Fibroblast of lung (primary cell): Measurements from ENCODE around the gene PCDH9. TPM values are rescaled to one million over a fixed set of nuclear protein-coding genes. Genes with fewer than 3 reads are reported as not detected.
A peak's percentile ranks its signal among the peaks of the same experiment; 100 is the strongest.

Experiments used
- DNase-seq, 2 donors: peaks; one replicate each; pipeline versions ENCODE4 v3.0.0 to v3.0.0-alpha.2; 2010; ENCODE audit warnings: low read depth in 2 of 2
- H2AFZ ChIP-seq: 2 replicates; pipeline ENCODE4 v1.5.1; 2012; ENCODE audit warnings: low read length, control low read depth, inconsistent platforms
- H3K27ac ChIP-seq: 2 replicates; pipeline ENCODE4 v1.5.1; 2011; ENCODE audit warnings: low read length, control low read depth; ENCODE audit not compliant: insufficient read depth
- H3K27me3 ChIP-seq: 2 replicates; pipeline ENCODE4 v1.5.1; 2011; ENCODE audit warnings: mild to moderate bottlenecking, low read length; ENCODE audit not compliant: control insufficient read depth, insufficient read depth
- H3K36me3 ChIP-seq: 2 replicates; pipeline ENCODE4 v1.5.1; 2011; ENCODE audit warnings: low read length; ENCODE audit not compliant: control insufficient read depth, insufficient read depth
- H3K4me1 ChIP-seq: 2 replicates; pipeline ENCODE4 v1.5.1; 2011; ENCODE audit warnings: low read length; ENCODE audit not compliant: control insufficient read depth, insufficient read depth; ENCODE audit errors: extremely low read depth
- H3K4me2 ChIP-seq: 2 replicates; pipeline ENCODE4 v1.5.1; 2011; ENCODE audit warnings: low read length, control low read depth; ENCODE audit not compliant: insufficient read depth; ENCODE audit errors: extremely low read depth
- H3K4me3 ChIP-seq, 4 experiments: fragments of 200-600 bp in 1 of 4; sonication (generic) in 1 of 4; replicated peaks in 1 of 4; 2 replicates each; pipeline ENCODE4 v1.5.1; 2011 to 2016; ENCODE audit warnings: low read length in 4 of 4, low read depth in 3 of 4, mild to moderate bottlenecking in 3 of 4, control low read depth in 2 of 4, inconsistent platforms in 1 of 4, mixed read lengths in 1 of 4; ENCODE audit not compliant: insufficient read depth in 1 of 4; ENCODE audit errors: control extremely low read depth in 1 of 4
- H3K79me2 ChIP-seq: 2 replicates; pipeline ENCODE4 v1.5.1; 2012; ENCODE audit warnings: mild to moderate bottlenecking, low read length, inconsistent platforms; ENCODE audit not compliant: control insufficient read depth, insufficient read depth
- H3K9ac ChIP-seq: 2 replicates; pipeline ENCODE4 v1.5.1; 2011; ENCODE audit warnings: mild to moderate bottlenecking, low read length, control low read depth; ENCODE audit not compliant: insufficient read depth
- H3K9me3 ChIP-seq: 2 replicates; pipeline ENCODE4 v1.5.1; 2012; ENCODE audit warnings: low read depth, low read length; ENCODE audit not compliant: control insufficient read depth, insufficient read depth
- H4K20me1 ChIP-seq: 2 replicates; pipeline ENCODE4 v1.5.1; 2011; ENCODE audit warnings: low read length; ENCODE audit not compliant: control insufficient read depth, insufficient read depth; ENCODE audit errors: extremely low read depth
- EZH2 ChIP-seq: IDR thresholded peaks from 2 replicates; pipeline ENCODE4 v1.5.1; 2012; ENCODE audit warnings: low read length, control low read depth, mild to moderate bottlenecking; ENCODE audit errors: missing control alignments
- polyA minus RNA-seq: library from RNA; depleted of rRNA, polyadenylated mRNA; stranded (reverse); fragments of >200 nt; gene quantifications from 2 replicates; pipeline ENCODE4 v1.2.3, GENCODE V29; 2011; ENCODE audit warnings: low replicate concordance
- polyA plus RNA-seq, 2 donors: library from polyadenylated mRNA; depleted of rRNA in 1 of 2; stranded (reverse) in 1 of 2; unstranded in 1 of 2; fragments of >200 nt; gene quantifications; 2 replicates each; pipeline ENCODE4 v1.2.1, GENCODE V29; 2011 to 2012; ENCODE audit warnings: missing spikeins in 1 of 2
- total RNA-seq: library from RNA; depleted of rRNA; stranded (reverse); fragments of >200 nt; gene quantifications from 2 replicates; pipeline ENCODE4 v1.2.1, GENCODE V29; 2014
- TF ChIP-seq, protein P1 (sequence below), 2 donors: IDR thresholded peaks in 1 of 2; conservative IDR thresholded peaks in 1 of 2; 1 replicate in 1 of 2; 2 replicates in 1 of 2; pipeline ENCODE4 v1.5.1; 2011 to 2012; ENCODE audit warnings: low read length in 2 of 2, control low read depth in 1 of 2, inconsistent platforms in 1 of 2, low read depth in 1 of 2, mild to moderate bottlenecking in 1 of 2

Gene PCDH9, protein sequence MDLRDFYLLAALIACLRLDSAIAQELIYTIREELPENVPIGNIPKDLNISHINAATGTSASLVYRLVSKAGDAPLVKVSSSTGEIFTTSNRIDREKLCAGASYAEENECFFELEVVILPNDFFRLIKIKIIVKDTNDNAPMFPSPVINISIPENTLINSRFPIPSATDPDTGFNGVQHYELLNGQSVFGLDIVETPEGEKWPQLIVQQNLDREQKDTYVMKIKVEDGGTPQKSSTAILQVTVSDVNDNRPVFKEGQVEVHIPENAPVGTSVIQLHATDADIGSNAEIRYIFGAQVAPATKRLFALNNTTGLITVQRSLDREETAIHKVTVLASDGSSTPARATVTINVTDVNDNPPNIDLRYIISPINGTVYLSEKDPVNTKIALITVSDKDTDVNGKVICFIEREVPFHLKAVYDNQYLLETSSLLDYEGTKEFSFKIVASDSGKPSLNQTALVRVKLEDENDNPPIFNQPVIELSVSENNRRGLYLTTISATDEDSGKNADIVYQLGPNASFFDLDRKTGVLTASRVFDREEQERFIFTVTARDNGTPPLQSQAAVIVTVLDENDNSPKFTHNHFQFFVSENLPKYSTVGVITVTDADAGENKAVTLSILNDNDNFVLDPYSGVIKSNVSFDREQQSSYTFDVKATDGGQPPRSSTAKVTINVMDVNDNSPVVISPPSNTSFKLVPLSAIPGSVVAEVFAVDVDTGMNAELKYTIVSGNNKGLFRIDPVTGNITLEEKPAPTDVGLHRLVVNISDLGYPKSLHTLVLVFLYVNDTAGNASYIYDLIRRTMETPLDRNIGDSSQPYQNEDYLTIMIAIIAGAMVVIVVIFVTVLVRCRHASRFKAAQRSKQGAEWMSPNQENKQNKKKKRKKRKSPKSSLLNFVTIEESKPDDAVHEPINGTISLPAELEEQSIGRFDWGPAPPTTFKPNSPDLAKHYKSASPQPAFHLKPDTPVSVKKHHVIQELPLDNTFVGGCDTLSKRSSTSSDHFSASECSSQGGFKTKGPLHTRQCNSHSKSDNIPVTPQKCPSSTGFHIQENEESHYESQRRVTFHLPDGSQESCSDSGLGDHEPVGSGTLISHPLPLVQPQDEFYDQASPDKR (N-terminal part only)
- total RNA-seq: 0.26 and 0.50 TPM in 2 replicates
- polyA plus RNA-seq: 0.67 and 2.0 TPM in 2 replicates
- 0.34 and 0.81 TPM in 2 replicates for polyA plus RNA-seq (2012)
- 0.20 and 1.6 TPM in 2 replicates for polyA minus RNA-seq

DNA sequence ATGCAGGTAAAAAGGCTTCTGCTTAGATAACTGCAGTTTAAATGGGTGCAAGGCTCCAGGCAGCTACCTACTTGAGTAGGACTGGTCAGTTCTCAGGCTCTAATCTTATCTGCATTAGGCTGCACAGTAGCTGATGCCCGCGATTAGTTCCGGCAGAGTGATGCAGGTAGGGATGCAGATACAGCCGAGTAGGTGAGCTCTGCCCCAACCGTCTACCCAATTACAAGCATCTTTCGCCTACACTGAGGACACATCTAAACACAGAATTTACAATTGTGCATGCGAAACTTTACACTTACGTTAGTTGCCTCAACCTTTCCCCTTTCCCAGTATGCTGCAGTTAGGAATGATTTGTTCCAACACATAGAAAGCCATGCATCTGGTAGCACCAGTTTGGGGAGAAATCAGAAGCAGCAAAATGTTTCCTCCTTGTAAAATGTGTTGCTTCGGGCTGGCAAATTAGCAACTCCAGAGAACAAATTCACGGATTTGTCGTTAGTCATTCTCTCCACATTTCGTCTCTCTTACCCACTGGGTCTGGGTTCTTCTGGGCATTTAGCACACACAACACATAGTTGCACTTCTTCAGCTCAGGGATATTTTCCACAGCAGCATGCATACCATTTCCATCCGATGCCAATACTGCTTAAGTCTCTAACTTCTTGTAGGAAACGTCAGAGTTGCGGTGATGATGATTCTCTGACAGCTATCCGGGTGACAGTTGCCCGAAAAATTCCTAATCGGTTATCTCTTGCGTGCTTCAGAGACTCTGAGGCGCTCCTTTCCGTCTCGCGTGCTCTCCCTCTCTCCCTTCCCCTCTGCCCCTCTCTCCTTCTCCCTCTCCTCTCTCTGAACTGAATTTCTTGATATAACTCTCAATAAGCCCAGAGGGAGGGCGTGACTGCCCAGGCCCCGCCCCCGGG lies at the start of gene PCDH9:
TSS of gene PCDH9 (minus strand) at position 856 of the 923 bp plus-strand sequence. CDS start 1,896 bp downstream, outside the sequence.
- H3K79me2 ChIP-seq: no peaks in the 10 kb centered on the region
- no peak for TF ChIP-seq EZH2
- TF ChIP-seq, protein P1, sequence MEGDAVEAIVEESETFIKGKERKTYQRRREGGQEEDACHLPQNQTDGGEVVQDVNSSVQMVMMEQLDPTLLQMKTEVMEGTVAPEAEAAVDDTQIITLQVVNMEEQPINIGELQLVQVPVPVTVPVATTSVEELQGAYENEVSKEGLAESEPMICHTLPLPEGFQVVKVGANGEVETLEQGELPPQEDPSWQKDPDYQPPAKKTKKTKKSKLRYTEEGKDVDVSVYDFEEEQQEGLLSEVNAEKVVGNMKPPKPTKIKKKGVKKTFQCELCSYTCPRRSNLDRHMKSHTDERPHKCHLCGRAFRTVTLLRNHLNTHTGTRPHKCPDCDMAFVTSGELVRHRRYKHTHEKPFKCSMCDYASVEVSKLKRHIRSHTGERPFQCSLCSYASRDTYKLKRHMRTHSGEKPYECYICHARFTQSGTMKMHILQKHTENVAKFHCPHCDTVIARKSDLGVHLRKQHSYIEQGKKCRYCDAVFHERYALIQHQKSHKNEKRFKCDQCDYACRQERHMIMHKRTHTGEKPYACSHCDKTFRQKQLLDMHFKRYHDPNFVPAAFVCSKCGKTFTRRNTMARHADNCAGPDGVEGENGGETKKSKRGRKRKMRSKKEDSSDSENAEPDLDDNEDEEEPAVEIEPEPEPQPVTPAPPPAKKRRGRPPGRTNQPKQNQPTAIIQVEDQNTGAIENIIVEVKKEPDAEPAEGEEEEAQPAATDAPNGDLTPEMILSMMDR (conservative IDR thresholded peaks at IDR 0.05 in 1 of 2, IDR thresholded peaks at IDR 0.05 in 1 of 2; ENCODE audit: low read depth in 1 of 2, low read length in 2 of 2): no peak
- H3K9me3 ChIP-seq: no peaks in the 10 kb centered on the region
- H4K20me1 ChIP-seq: no peaks in the 10 kb centered on the region
- DNase-seq: peak; percentile 20 to 28
- no peaks in the 10 kb centered on the region for H3K36me3 ChIP-seq
- H3K4me1 ChIP-seq: no peaks in the 10 kb centered on the region
- peak within 1 kb of the TSS; percentile 100 for H3K4me2 ChIP-seq
- H3K4me3 ChIP-seq: peak within 1 kb of the TSS; percentile 75 to 98 (median 84)
- no peaks in the 10 kb centered on the region for H3K27me3 ChIP-seq
- peak within 1 kb of the TSS; percentile 36 for H3K9ac ChIP-seq
- H2AFZ ChIP-seq: peak within 1 kb of the TSS; percentile 95
- peak within 1 kb of the TSS; percentile 59 for H3K27ac ChIP-seq

DNA sequence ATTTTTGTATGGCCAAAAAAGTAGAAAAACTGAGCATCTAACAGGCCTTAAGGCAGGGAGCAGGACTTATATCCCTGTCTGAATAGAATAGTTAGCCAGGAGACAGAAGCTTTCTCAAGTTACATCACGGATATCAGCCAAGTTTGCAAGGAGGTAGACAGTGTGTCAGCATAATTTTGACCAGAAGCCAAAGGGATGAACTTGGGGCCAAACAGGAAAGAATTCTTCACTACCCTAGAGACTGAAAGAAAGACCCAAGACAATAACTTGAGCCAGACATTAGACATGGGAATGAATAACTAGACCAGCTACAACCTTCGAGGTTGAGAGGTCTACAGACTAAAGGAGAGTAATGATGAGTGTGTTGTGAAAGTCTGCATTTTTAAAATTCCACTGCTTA lies 48.1 kb upstream of the PCDH9 start:
- H3K4me3 ChIP-seq: no peak overlapping the region
- H3K9me3 ChIP-seq: no peaks in the 10 kb centered on the region
- H3K4me1 ChIP-seq: no peaks in the 10 kb centered on the region
- H3K27me3 ChIP-seq: no peaks in the 10 kb centered on the region
- H3K4me2 ChIP-seq: no peak overlapping the region
- H3K36me3 ChIP-seq: no peaks in the 10 kb centered on the region
- no peak overlapping the region for H2AFZ ChIP-seq
- peak; percentile 78 to 98 for DNase-seq
- no peaks in the 10 kb centered on the region for H3K79me2 ChIP-seq
- no peak for TF ChIP-seq EZH2
- TF ChIP-seq, protein P1 (conservative IDR thresholded peaks at IDR 0.05 in 1 of 2, IDR thresholded peaks at IDR 0.05 in 1 of 2; ENCODE audit: low read depth in 1 of 2, low read length in 2 of 2): no peak
- H4K20me1 ChIP-seq: no peaks in the 10 kb centered on the region
- H3K9ac ChIP-seq: no peak overlapping the region
- H3K27ac ChIP-seq: no peak overlapping the region
